HepG2 (cell line): ENCODE results near the gene CACNA1I. TPM values are rescaled to one million over a fixed set of nuclear protein-coding genes. Genes with fewer than 3 reads are reported as not detected.

Experiments used
- ESRRA ChIP-seq: sonication (generic); formaldehyde crosslinking; IDR thresholded peaks from 2 replicates; pipeline ENCODE4 v1.5.1; 2020; ENCODE audit warnings: mild to moderate bottlenecking, low read depth, missing genetic modification reagents
- HCFC1 ChIP-seq: fragments of 150-350 bp; IDR thresholded peaks from 2 replicates; pipeline ENCODE4 v1.6.1; 2014; ENCODE audit warnings: low read depth, low read length
- HIVEP1 ChIP-seq: sonication (generic); formaldehyde crosslinking; IDR thresholded peaks from 2 replicates; pipeline ENCODE4 v1.4.0; 2020; ENCODE audit warnings: mild to moderate bottlenecking, missing genetic modification reagents
- NONO ChIP-seq, 2 experiments: fragments of 450-650 bp in 1 of 2; sonication (generic) in 1 of 2; formaldehyde crosslinking in 1 of 2; IDR thresholded peaks in 1 of 2; conservative IDR thresholded peaks in 1 of 2; 2 replicates each; pipeline versions ENCODE4 v1.6.1 to v1.8.0; 2017 to 2022; ENCODE audit warnings: mild to moderate bottlenecking in 1 of 2, missing genetic modification reagents in 1 of 2, moderate library complexity in 1 of 2
- NR1H2 ChIP-seq: sonication (generic); formaldehyde crosslinking; IDR thresholded peaks from 2 replicates; pipeline ENCODE4 v1.8.1; 2022; ENCODE audit warnings: low read depth, missing genetic modification reagents, borderline replicate concordance
- PPARG ChIP-seq: conservative IDR thresholded peaks from 2 replicates; pipeline ENCODE4 v1.6.1; 2016; ENCODE audit warnings: missing biosample characterization, missing genetic modification reagents
- SP1 ChIP-seq, 2 experiments: fragments of 450-650 bp in 1 of 2; sonication (generic) in 1 of 2; formaldehyde crosslinking in 1 of 2; IDR thresholded peaks; 2 replicates each; pipeline versions ENCODE4 v1.4.0 to v1.6.1; 2016 to 2020; ENCODE audit warnings: missing genetic modification reagents in 1 of 2
- THAP9 ChIP-seq: sonication (generic); formaldehyde crosslinking; IDR thresholded peaks from 2 replicates; pipeline ENCODE4; 2020; ENCODE audit warnings: missing genetic modification reagents, mild to moderate bottlenecking, borderline replicate concordance
- ZKSCAN1 ChIP-seq: fragments of 150-350 bp; IDR thresholded peaks from 2 replicates; pipeline ENCODE4 v1.6.1; 2014; ENCODE audit warnings: low read length
- ZNF614 ChIP-seq: IDR thresholded peaks from 2 replicates; pipeline ENCODE4 v1.6.1; 2018; ENCODE audit warnings: missing biosample characterization, missing genetic modification reagents, inconsistent platforms, borderline replicate concordance
- ZNF660 ChIP-seq: sonication (generic); formaldehyde crosslinking; IDR thresholded peaks from 2 replicates; pipeline ENCODE4 v1.5.1; 2020; ENCODE audit warnings: mild to moderate bottlenecking, low read depth, missing genetic modification reagents, borderline replicate concordance
- ZNF777 ChIP-seq: sonication (generic); formaldehyde crosslinking; IDR thresholded peaks from 2 replicates; pipeline ENCODE4 v1.4.0; 2020; ENCODE audit warnings: missing genetic modification reagents
- ZNF784 ChIP-seq: sonication (generic); formaldehyde crosslinking; IDR thresholded peaks from 2 replicates; pipeline ENCODE4 v1.5.1; 2020; ENCODE audit warnings: missing genetic modification reagents, mild to moderate bottlenecking, borderline replicate concordance
- ZNF839 ChIP-seq: sonication (generic); formaldehyde crosslinking; IDR thresholded peaks from 2 replicates; pipeline ENCODE4 v1.4.0; 2020; ENCODE audit warnings: missing genetic modification reagents, mild to moderate bottlenecking, borderline replicate concordance
- polyA plus RNA-seq, 8 experiments: library from polyadenylated mRNA; depleted of rRNA in 3 of 8; stranded (reverse) in 7 of 8; unstranded in 1 of 8; fragments of >200 nt; fragmentation: Illumina TruSeq in 4 of 8; extraction: Trizol in 4 of 8; gene quantifications; 2 replicates each; pipeline versions ENCODE4 v1.2.1 to v1.2.3, GENCODE V29; 2011 to 2016; ENCODE audit warnings: low read depth in 4 of 8, missing spikeins in 1 of 8, mixed read lengths in 1 of 8; ENCODE audit not compliant: insufficient read depth in 1 of 8
- total RNA-seq, 5 experiments: library from RNA; depleted of rRNA; stranded (reverse); fragments of >200 nt; fragmentation: Illumina TruSeq; extraction: Trizol; gene quantifications; 2 replicates each; pipeline ENCODE4 v1.2.3, GENCODE V29; 2016; ENCODE audit warnings: low read depth in 1 of 5
- TF ChIP-seq, protein P1 (sequence below): sonication (generic); formaldehyde crosslinking; IDR thresholded peaks from one replicate; pipeline ENCODE4 v1.5.1; 2020; ENCODE audit warnings: mild to moderate bottlenecking, missing genetic modification reagents; ENCODE audit errors: not compliant biosample characterization

Gene CACNA1I
- total and polyA plus RNA-seq, 2 of the 13 experiments (the other 11 are each of a cell fraction or from before 2014, with no cell fraction given), result not detected

- TF ChIP-seq, protein P1, sequence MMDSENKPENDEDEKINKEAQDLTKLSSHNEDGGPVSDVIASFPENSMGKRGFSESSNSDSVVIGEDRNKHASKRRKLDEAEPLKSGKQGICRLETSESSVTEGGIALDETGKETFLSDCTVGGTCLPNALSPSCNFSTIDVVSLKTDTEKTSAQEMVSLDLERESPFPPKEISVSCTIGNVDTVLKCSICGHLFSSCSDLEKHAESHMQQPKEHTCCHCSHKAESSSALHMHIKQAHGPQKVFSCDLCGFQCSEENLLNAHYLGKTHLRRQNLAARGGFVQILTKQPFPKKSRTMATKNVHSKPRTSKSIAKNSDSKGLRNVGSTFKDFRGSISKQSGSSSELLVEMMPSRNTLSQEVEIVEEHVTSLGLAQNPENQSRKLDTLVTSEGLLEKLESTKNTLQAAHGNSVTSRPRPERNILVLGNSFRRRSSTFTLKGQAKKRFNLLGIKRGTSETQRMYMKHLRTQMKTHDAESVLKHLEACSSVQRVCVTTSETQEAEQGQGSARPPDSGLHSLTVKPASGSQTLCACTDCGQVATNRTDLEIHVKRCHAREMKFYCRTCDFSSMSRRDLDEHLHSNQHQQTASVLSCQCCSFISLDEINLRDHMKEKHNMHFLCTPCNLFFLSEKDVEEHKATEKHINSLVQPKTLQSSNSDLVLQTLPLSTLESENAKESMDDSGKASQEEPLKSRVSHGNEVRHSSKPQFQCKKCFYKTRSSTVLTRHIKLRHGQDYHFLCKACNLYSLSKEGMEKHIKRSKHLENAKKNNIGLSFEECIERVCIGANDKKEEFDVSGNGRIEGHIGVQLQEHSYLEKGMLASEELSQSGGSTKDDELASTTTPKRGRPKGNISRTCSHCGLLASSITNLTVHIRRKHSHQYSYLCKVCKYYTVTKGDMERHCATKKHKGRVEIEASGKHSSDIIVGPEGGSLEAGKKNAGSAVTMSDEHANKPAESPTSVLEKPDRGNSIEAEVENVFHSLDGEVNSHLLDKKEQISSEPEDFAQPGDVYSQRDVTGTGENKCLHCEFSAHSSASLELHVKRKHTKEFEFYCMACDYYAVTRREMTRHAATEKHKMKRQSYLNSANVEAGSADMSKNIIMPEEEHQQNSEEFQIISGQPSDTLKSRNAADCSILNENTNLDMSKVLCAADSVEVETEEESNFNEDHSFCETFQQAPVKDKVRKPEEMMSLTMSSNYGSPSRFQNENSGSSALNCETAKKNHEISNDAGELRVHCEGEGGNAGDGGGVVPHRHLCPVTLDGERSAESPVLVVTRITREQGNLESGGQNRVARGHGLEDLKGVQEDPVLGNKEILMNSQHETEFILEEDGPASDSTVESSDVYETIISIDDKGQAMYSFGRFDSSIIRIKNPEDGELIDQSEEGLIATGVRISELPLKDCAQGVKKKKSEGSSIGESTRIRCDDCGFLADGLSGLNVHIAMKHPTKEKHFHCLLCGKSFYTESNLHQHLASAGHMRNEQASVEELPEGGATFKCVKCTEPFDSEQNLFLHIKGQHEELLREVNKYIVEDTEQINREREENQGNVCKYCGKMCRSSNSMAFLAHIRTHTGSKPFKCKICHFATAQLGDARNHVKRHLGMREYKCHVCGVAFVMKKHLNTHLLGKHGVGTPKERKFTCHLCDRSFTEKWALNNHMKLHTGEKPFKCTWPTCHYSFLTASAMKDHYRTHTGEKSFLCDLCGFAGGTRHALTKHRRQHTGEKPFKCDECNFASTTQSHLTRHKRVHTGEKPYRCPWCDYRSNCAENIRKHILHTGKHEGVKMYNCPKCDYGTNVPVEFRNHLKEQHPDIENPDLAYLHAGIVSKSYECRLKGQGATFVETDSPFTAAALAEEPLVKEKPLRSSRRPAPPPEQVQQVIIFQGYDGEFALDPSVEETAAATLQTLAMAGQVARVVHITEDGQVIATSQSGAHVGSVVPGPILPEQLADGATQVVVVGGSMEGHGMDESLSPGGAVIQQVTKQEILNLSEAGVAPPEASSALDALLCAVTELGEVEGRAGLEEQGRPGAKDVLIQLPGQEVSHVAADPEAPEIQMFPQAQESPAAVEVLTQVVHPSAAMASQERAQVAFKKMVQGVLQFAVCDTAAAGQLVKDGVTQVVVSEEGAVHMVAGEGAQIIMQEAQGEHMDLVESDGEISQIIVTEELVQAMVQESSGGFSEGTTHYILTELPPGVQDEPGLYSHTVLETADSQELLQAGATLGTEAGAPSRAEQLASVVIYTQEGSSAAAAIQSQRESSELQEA (CRISPR knock-in tag), result peak; percentile 80
- TF ChIP-seq ZNF784 (peak; percentile 16; the same call in 1 of the 2 replicates), SP1 (IDR thresholded peaks at IDR 0.05) (no peak), SP1 (CRISPR knock-in tag; IDR thresholded peaks at IDR 0.05) (peak; percentile 58), NR1H2 (CRISPR knock-in tag) (no peak), HCFC1 (peak; percentile 50; the same call in 1 of the 2 replicates), THAP9 (CRISPR knock-in tag) (peak; percentile 79; the same call in 1 of the 2 replicates), ESRRA (CRISPR knock-in tag) (peak; percentile 44; the same call in 1 of the 2 replicates), ZNF660 (CRISPR knock-in tag) (no peak), ZKSCAN1 (peak; percentile 97), ZNF614 (CRISPR knock-in tag) (peak; percentile 36; the same call in 1 of the 2 replicates), ZNF777 (CRISPR knock-in tag) (peak; percentile 35; the same call in 1 of the 2 replicates), HIVEP1 (CRISPR knock-in tag) (peak; percentile 50; the same call in 1 of the 2 replicates), PPARG (CRISPR knock-in tag) (0 out of 2 replicates have a peak, but pooled peaks have one; percentile 39), NONO (IDR thresholded peaks at IDR 0.05) (no peak), NONO (CRISPR knock-in tag; conservative IDR thresholded peaks at IDR 0.05) (peak; percentile 83), ZNF839 (CRISPR knock-in tag) (peak; percentile 79)
Measured at GRCh38 chr22:39532215-39533073, 38.1 kb upstream of the CACNA1I start, which contains the start of gene RPS19BP1 (continued).
